H9 (cell line): ENCODE data around the gene SEMA6C. TPM values are rescaled to one million over a fixed set of nuclear protein-coding genes. Genes with fewer than 3 reads are reported as not detected.

Source experiments
- DNase-seq: peaks from one replicate; pipeline ENCODE4 v3.0.0-alpha.2; 2017
- H2AFZ ChIP-seq: one replicate; pipeline ENCODE4 v1.6.1; 2013; ENCODE audit warnings: mild to moderate bottlenecking, low read length, control low read depth, moderate library complexity
- H2AK5ac ChIP-seq: 2 replicates; pipeline ENCODE4 v1.6.1; 2013; ENCODE audit warnings: low read length, control low read depth, mixed read lengths; ENCODE audit not compliant: insufficient read length
- H2BK120ac ChIP-seq: one replicate; pipeline ENCODE4 v1.6.1; 2013; ENCODE audit warnings: low read depth, mild to moderate bottlenecking, low read length, control low read depth, inconsistent platforms; ENCODE audit not compliant: poor library complexity, severe bottlenecking
- H2BK12ac ChIP-seq: 2 replicates; pipeline ENCODE4 v1.6.1; 2013; ENCODE audit warnings: low read length, control low read depth, mixed read lengths, low read depth; ENCODE audit not compliant: insufficient read length
- H2BK15ac ChIP-seq: 2 replicates; pipeline ENCODE4 v1.6.1; 2013; ENCODE audit warnings: low read depth, low read length, control low read depth
- H2BK20ac ChIP-seq: one replicate; pipeline ENCODE4 v1.6.1; 2013; ENCODE audit warnings: low read depth, mild to moderate bottlenecking, low read length, control low read depth, inconsistent platforms; ENCODE audit not compliant: poor library complexity, severe bottlenecking
- H2BK5ac ChIP-seq: 2 replicates; pipeline ENCODE4 v1.6.1; 2013; ENCODE audit warnings: low read length, control low read depth, mixed read lengths; ENCODE audit not compliant: insufficient read length
- H3K14ac ChIP-seq: 2 replicates; pipeline ENCODE4 v1.6.1; 2013; ENCODE audit warnings: low read length, control low read depth; ENCODE audit not compliant: insufficient read depth
- H3K18ac ChIP-seq: 2 replicates; pipeline ENCODE4 v1.6.1; 2013; ENCODE audit warnings: low read depth, mild to moderate bottlenecking, mixed read lengths, low read length, control low read depth; ENCODE audit not compliant: insufficient read length
- H3K23ac ChIP-seq: 2 replicates; pipeline ENCODE4 v1.6.1; 2013; ENCODE audit warnings: low read length, control low read depth, mixed read lengths, low read depth; ENCODE audit not compliant: insufficient read length
- H3K23me2 ChIP-seq: 2 replicates; pipeline ENCODE4 v1.6.1; 2013; ENCODE audit warnings: low read depth, mild to moderate bottlenecking, mixed read lengths, low read length, control low read depth; ENCODE audit not compliant: insufficient read length, poor library complexity, severe bottlenecking
- H3K27ac ChIP-seq: 2 replicates; pipeline ENCODE4 v1.5.1; 2013; ENCODE audit warnings: low read length, control low read depth, mixed read lengths, low read depth; ENCODE audit not compliant: insufficient read length
- H3K27me3 ChIP-seq: 2 replicates; pipeline ENCODE4 v1.6.1; 2013; ENCODE audit warnings: low read length, control low read depth, inconsistent platforms; ENCODE audit not compliant: insufficient read depth
- H3K4ac ChIP-seq: 2 replicates; pipeline ENCODE4 v1.6.1; 2013; ENCODE audit warnings: low read depth, mild to moderate bottlenecking, control low read depth, inconsistent platforms, low read length, moderate library complexity
- H3K4me1 ChIP-seq: 2 replicates; pipeline ENCODE4 v1.6.1; 2013; ENCODE audit warnings: low read length, control low read depth, inconsistent platforms; ENCODE audit not compliant: insufficient read depth
- H3K4me2 ChIP-seq: 2 replicates; pipeline ENCODE4 v1.6.1; 2013; ENCODE audit warnings: low read length, control low read depth, mixed read lengths; ENCODE audit not compliant: insufficient read length, insufficient read depth
- H3K56ac ChIP-seq: 2 replicates; pipeline ENCODE4 v1.6.1; 2013; ENCODE audit warnings: low read depth, mild to moderate bottlenecking, mixed read lengths, low read length, control low read depth; ENCODE audit not compliant: insufficient read length
- H3K79me1 ChIP-seq: 2 replicates; pipeline ENCODE4 v1.6.1; 2013; ENCODE audit warnings: low read depth, mild to moderate bottlenecking, moderate library complexity, low read length, control low read depth, inconsistent platforms; ENCODE audit not compliant: insufficient read depth, poor library complexity, severe bottlenecking
- H3K79me2 ChIP-seq: 2 replicates; pipeline ENCODE4 v1.6.1; 2013; ENCODE audit warnings: low read length, control low read depth, inconsistent platforms; ENCODE audit not compliant: insufficient read depth
- H3K9ac ChIP-seq: 2 replicates; pipeline ENCODE4 v1.6.1; 2013; ENCODE audit warnings: low read length, control low read depth, mixed read lengths; ENCODE audit not compliant: insufficient read length; ENCODE audit errors: extremely low read depth
- H3K9me3 ChIP-seq: one replicate; pipeline ENCODE4 v1.6.1; 2013; ENCODE audit warnings: low read depth, low read length, inconsistent platforms; ENCODE audit not compliant: control insufficient read depth
- H3T11ph ChIP-seq: one replicate; pipeline ENCODE4 v1.6.1; 2013; ENCODE audit warnings: mild to moderate bottlenecking, low read length, control low read depth, inconsistent platforms
- H4K20me1 ChIP-seq: one replicate; pipeline ENCODE4 v1.6.1; 2013; ENCODE audit not compliant: control insufficient read depth, insufficient read length, insufficient read depth
- H4K5ac ChIP-seq: 2 replicates; pipeline ENCODE4 v1.6.1; 2013; ENCODE audit warnings: low read depth, mild to moderate bottlenecking, mixed read lengths, low read length, control low read depth; ENCODE audit not compliant: insufficient read length
- H4K8ac ChIP-seq: replicated peaks from 2 replicates; pipeline ENCODE4 v1.6.1; 2013; ENCODE audit warnings: low read length, control low read depth, mixed read lengths, low read depth; ENCODE audit not compliant: insufficient read length
- H4K91ac ChIP-seq: 2 replicates; pipeline ENCODE4 v1.6.1; 2013; ENCODE audit warnings: low read depth, mild to moderate bottlenecking, moderate library complexity, mixed read lengths, low read length, control low read depth; ENCODE audit not compliant: insufficient read length
- H3K27ac Mint-ChIP-seq, 3 experiments: 2 replicates in 2 of 3; 3 replicates in 1 of 3; pipeline ENCODE4 v1.8.0; 2020 to 2021; ENCODE audit warnings: mixed read lengths in 3 of 3, mild to moderate bottlenecking in 1 of 3, moderate library complexity in 1 of 3
- H3K27me3 Mint-ChIP-seq: 2 replicates; pipeline ENCODE4 v1.8.0; 2021; ENCODE audit warnings: low read depth, mild to moderate bottlenecking, moderate library complexity, mixed read lengths
- H3K36me3 Mint-ChIP-seq, 3 experiments: 2 replicates in 2 of 3; 3 replicates in 1 of 3; pipeline ENCODE4 v1.8.0; 2020 to 2021; ENCODE audit warnings: low read depth in 3 of 3, mixed read lengths in 3 of 3; ENCODE audit not compliant: insufficient read depth in 1 of 3
- H3K4me1 Mint-ChIP-seq, 2 experiments: 2 replicates each; pipeline ENCODE4 v1.8.0; 2020; ENCODE audit warnings: mixed read lengths in 2 of 2
- H3K4me3 Mint-ChIP-seq, 2 experiments: 2 replicates in 1 of 2; 3 replicates in 1 of 2; pipeline ENCODE4 v1.8.0; 2020 to 2021; ENCODE audit warnings: mild to moderate bottlenecking in 2 of 2, mixed read lengths in 2 of 2, moderate library complexity in 1 of 2
- H3K9me3 Mint-ChIP-seq, 2 experiments: 2 replicates in 1 of 2; 3 replicates in 1 of 2; pipeline ENCODE4 v1.8.0; 2020; ENCODE audit warnings: mild to moderate bottlenecking in 2 of 2, mixed read lengths in 2 of 2, moderate library complexity in 1 of 2
- WGBS: extraction: QIAGEN DNeasy Blood & Tissue Kit; methylation state at CpG from one replicate; pipeline ENCODE4 v1.1.7; 2013; ENCODE audit warnings: missing lambda C conversion rate, low lambda C conversion rate, mixed read lengths; ENCODE audit not compliant: insufficient read length; ENCODE audit errors: extremely low coverage; 5-methylcytosine and 5-hydroxymethylcytosine counted together
- total RNA-seq: library from RNA; stranded (reverse); gene quantifications from 2 replicates; pipeline ENCODE4 v1.2.1, GENCODE V29; 2021
- TF ChIP-seq, protein P1 (sequence below): fragments of 200-600 bp; sonication (generic); conservative IDR thresholded peaks from 3 replicates; pipeline ENCODE4 v1.8.0; 2021; ENCODE audit warnings: antibody characterized with exemption, mild to moderate bottlenecking

Gene SEMA6C
- total RNA-seq, 1 experiment from 2014 or later = 12.3 TPM

DNA sequence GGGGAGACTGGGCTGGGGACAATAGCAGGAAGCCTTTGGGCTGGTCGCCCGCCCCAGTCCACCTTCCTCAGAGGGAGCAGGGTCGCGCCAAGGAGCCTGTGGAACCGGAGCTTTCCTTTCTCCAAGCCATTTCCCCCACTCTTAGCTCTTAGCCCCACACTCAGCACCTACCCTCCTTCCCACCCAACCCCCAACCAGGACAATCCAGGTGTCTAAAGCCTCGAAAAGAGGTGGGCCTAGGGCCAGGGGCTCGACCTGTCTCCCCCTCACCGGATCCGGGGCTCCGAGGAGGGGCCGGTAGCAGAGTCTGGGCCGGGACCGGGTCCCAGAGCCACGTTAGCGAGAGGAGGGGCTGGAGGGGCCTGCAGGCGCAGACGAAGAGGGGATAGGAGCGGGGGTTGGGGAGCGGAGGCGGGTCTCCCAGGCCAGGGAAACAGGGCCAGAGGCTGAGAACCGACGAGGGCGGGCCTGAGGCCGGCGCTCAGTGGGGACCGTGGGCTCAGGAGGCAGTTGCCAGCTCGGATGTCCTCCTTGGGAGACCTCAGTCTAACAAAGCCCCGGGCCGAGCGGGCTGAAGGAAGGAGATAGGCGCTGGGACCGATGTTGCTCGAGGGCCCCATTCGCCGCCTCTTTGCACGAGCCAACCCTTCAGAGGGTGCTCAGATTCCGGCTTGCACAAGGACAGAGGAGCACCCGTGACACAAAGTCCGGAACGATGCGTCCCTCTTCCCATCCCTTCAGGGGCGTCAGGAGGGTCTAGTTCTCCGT is 943 bp downstream of the SEMA6C start:
- peaks cover 34 to 43% of the 10 kb centered on the region in 2 experiments for H3K4me1 Mint-ChIP-seq
- no peak overlapping the region for H2AFZ ChIP-seq
- no peaks in the 10 kb centered on the region for H3K79me2 ChIP-seq
- no peak overlapping the region for H2BK120ac ChIP-seq
- TF ChIP-seq, protein P1, sequence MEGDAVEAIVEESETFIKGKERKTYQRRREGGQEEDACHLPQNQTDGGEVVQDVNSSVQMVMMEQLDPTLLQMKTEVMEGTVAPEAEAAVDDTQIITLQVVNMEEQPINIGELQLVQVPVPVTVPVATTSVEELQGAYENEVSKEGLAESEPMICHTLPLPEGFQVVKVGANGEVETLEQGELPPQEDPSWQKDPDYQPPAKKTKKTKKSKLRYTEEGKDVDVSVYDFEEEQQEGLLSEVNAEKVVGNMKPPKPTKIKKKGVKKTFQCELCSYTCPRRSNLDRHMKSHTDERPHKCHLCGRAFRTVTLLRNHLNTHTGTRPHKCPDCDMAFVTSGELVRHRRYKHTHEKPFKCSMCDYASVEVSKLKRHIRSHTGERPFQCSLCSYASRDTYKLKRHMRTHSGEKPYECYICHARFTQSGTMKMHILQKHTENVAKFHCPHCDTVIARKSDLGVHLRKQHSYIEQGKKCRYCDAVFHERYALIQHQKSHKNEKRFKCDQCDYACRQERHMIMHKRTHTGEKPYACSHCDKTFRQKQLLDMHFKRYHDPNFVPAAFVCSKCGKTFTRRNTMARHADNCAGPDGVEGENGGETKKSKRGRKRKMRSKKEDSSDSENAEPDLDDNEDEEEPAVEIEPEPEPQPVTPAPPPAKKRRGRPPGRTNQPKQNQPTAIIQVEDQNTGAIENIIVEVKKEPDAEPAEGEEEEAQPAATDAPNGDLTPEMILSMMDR = no peak
- H3K27ac Mint-ChIP-seq = peak overlapping the region in 1 of 3 experiments; percentile 50; a peak in 1 of 7 replicates
- H3K27ac ChIP-seq = no peak overlapping the region
- peaks cover 0 to 2% (median 0%) of the 10 kb centered on the region in 3 experiments; a peak in 1 of 7 replicates for H3K36me3 Mint-ChIP-seq
- H4K91ac ChIP-seq = no peak overlapping the region
- peaks cover 24% of the 10 kb centered on the region for H3K23me2 ChIP-seq
- no peaks in the 10 kb centered on the region for H3K79me1 ChIP-seq
- peaks cover 4% of the 10 kb centered on the region for H4K20me1 ChIP-seq
- H2BK20ac ChIP-seq = no peak overlapping the region
- peaks cover 22% of the 10 kb centered on the region; the same call in 1 of the 2 replicates for H3K4me1 ChIP-seq
- H3K4me3 Mint-ChIP-seq = peak overlapping the region; percentile 85 to 86
- H3K14ac ChIP-seq = 0 out of 2 replicates have a peak overlapping the region, but pooled peaks have one; percentile 8
- H3K9me3 ChIP-seq = no peaks in the 10 kb centered on the region
- H2BK12ac ChIP-seq = no peak overlapping the region
- no peak overlapping the region for H2AK5ac ChIP-seq
- no peaks in the 10 kb centered on the region for H3K9me3 Mint-ChIP-seq
- WGBS = no CpG with 5 or more reads among the region's 43 CpGs
- H3K27me3 ChIP-seq = no peaks in the 10 kb centered on the region; the same call in 1 of the 2 replicates
- DNase-seq = no peak
- no peak overlapping the region for H2BK5ac ChIP-seq
- H3K9ac ChIP-seq = peak overlapping the region; percentile 51
- H3K4me2 ChIP-seq = peak overlapping the region; percentile 90
- H3K56ac ChIP-seq = no peak overlapping the region
- H3K23ac ChIP-seq = no peak overlapping the region
- H3K18ac ChIP-seq = no peak overlapping the region
- no peak overlapping the region for H3T11ph ChIP-seq
- H3K27me3 Mint-ChIP-seq = peaks cover 31% of the 10 kb centered on the region
- no peak overlapping the region for H4K8ac ChIP-seq
- H3K4ac ChIP-seq = no peak overlapping the region
- H4K5ac ChIP-seq = no peak overlapping the region
- no peak overlapping the region for H2BK15ac ChIP-seq
